ENCODE measurements around the gene RNF167.
A peak's percentile ranks its signal among the peaks of the same experiment; 100 is the strongest.

Gene RNF167

GRCh38 chr17:4939796-4940554 is at the start of gene RNF167, which contains the start of gene SLC25A11:
Gene RNF167 (plus strand): TSS chr17:4940268. CDS start chr17:4940910, 642 bp downstream.
Gene SLC25A11 (minus strand): TSS chr17:4940046. CDS start chr17:4939910, 136 bp downstream.
- TF ChIP-seq TCF12 (IDR thresholded peaks at IDR 0.05; ENCODE audit: low read depth) (peak; percentile 11; the same call in 1 of the 2 replicates), YY1 (IDR thresholded peaks at IDR 0.05; ENCODE audit: low read depth) (peak; percentile 85), RAD21 (IDR thresholded peaks at IDR 0.05; ENCODE audit: low read depth) (no peak; the same call in 1 of the 2 replicates), ZBTB7A (IDR thresholded peaks at IDR 0.05; ENCODE audit: low read depth) (no peak), NFIC (IDR thresholded peaks at IDR 0.05) (no peak), TAF1 (IDR thresholded peaks at IDR 0.05; ENCODE audit: low read depth) (peak; percentile 88), FOXM1 (IDR thresholded peaks at IDR 0.05; ENCODE audit: borderline replicate concordance, low read depth) (peak; percentile 48; the same call in 1 of the 2 replicates), USF1 (IDR thresholded peaks at IDR 0.05) (0 out of 2 replicates have a peak, but pooled peaks have one; percentile 14)
- TF ChIP-seq, protein P1, sequence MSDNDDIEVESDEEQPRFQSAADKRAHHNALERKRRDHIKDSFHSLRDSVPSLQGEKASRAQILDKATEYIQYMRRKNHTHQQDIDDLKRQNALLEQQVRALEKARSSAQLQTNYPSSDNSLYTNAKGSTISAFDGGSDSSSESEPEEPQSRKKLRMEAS (IDR thresholded peaks at IDR 0.05): peak; percentile 74

GRCh38 chr17:4891411-4892410 is 48.4 kb upstream of the RNF167 start:
- TF ChIP-seq RAD21 (IDR thresholded peaks at IDR 0.05; ENCODE audit: low read depth): no peak

- TF ChIP-seq RAD21 (IDR thresholded peaks at IDR 0.05; ENCODE audit: low read depth): no peak
- TF ChIP-seq EGR1 (IDR thresholded peaks at IDR 0.05): peak; percentile 55
Measured at GRCh38 chr17:4892499-4893221, 47.4 kb upstream of the RNF167 start.

GRCh38 chr17:4893272-4893671 is 46.8 kb upstream of the RNF167 start:
- no peak for TF ChIP-seq FOXM1 (IDR thresholded peaks at IDR 0.05; ENCODE audit: borderline replicate concordance, low read depth)
- no peak for TF ChIP-seq TAF1 (IDR thresholded peaks at IDR 0.05; ENCODE audit: low read depth)
- no peak for TF ChIP-seq CEBPB (IDR thresholded peaks at IDR 0.05)

- TF ChIP-seq ZBTB7A (IDR thresholded peaks at IDR 0.05; ENCODE audit: low read depth) (no peak), EGR1 (IDR thresholded peaks at IDR 0.05) (no peak), CREB1 (IDR thresholded peaks at IDR 0.05; ENCODE audit: low read depth) (no peak), YY1 (IDR thresholded peaks at IDR 0.05; ENCODE audit: low read depth) (no peak), TEAD4 (IDR thresholded peaks at IDR 0.05) (no peak), EP300 (IDR thresholded peaks at IDR 0.05; ENCODE audit: borderline replicate concordance) (no peak), FOXM1 (IDR thresholded peaks at IDR 0.05; ENCODE audit: borderline replicate concordance, low read depth) (no peak)
- TF ChIP-seq, protein P1 (IDR thresholded peaks at IDR 0.05): no peak
- TF ChIP-seq, protein P2, sequence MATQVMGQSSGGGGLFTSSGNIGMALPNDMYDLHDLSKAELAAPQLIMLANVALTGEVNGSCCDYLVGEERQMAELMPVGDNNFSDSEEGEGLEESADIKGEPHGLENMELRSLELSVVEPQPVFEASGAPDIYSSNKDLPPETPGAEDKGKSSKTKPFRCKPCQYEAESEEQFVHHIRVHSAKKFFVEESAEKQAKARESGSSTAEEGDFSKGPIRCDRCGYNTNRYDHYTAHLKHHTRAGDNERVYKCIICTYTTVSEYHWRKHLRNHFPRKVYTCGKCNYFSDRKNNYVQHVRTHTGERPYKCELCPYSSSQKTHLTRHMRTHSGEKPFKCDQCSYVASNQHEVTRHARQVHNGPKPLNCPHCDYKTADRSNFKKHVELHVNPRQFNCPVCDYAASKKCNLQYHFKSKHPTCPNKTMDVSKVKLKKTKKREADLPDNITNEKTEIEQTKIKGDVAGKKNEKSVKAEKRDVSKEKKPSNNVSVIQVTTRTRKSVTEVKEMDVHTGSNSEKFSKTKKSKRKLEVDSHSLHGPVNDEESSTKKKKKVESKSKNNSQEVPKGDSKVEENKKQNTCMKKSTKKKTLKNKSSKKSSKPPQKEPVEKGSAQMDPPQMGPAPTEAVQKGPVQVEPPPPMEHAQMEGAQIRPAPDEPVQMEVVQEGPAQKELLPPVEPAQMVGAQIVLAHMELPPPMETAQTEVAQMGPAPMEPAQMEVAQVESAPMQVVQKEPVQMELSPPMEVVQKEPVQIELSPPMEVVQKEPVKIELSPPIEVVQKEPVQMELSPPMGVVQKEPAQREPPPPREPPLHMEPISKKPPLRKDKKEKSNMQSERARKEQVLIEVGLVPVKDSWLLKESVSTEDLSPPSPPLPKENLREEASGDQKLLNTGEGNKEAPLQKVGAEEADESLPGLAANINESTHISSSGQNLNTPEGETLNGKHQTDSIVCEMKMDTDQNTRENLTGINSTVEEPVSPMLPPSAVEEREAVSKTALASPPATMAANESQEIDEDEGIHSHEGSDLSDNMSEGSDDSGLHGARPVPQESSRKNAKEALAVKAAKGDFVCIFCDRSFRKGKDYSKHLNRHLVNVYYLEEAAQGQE (IDR thresholded peaks at IDR 0.05; ENCODE audit: low read depth): no peak
Measured at GRCh38 chr17:4893721-4894560, 46.1 kb upstream of the RNF167 start.

GRCh38 chr17:4895121-4895520 is 44.9 kb upstream of the RNF167 start:
- TF ChIP-seq, protein P2 (IDR thresholded peaks at IDR 0.05; ENCODE audit: low read depth): no peak
- TF ChIP-seq FOXM1 (IDR thresholded peaks at IDR 0.05; ENCODE audit: borderline replicate concordance, low read depth) (no peak), TCF12 (IDR thresholded peaks at IDR 0.05; ENCODE audit: low read depth) (no peak), RAD21 (IDR thresholded peaks at IDR 0.05; ENCODE audit: low read depth) (no peak), TEAD4 (IDR thresholded peaks at IDR 0.05) (no peak), EGR1 (IDR thresholded peaks at IDR 0.05) (no peak), USF1 (IDR thresholded peaks at IDR 0.05) (no peak), CREB1 (IDR thresholded peaks at IDR 0.05; ENCODE audit: low read depth) (no peak), YY1 (IDR thresholded peaks at IDR 0.05; ENCODE audit: low read depth) (no peak), ZBTB7A (IDR thresholded peaks at IDR 0.05; ENCODE audit: low read depth) (no peak)
